Choroid plexus epithelial cell (primary cell): ENCODE measurements around the gene IFITM1.

ENCODE experiments used
- DNase-seq: peaks from one replicate; pipeline ENCODE4 v3.0.0-alpha.2; 2010; ENCODE audit warnings: low read depth
- H3K4me3 ChIP-seq: 2 replicates; pipeline ENCODE4 v1.5.1; 2011; ENCODE audit warnings: low read depth, mild to moderate bottlenecking, control low read depth, low read length, moderate library complexity
- TF ChIP-seq, protein P1 (sequence below): conservative IDR thresholded peaks from 2 replicates; pipeline ENCODE4 v1.5.1; 2011; ENCODE audit warnings: low read depth, mild to moderate bottlenecking, control low read depth, inconsistent platforms, low read length, moderate library complexity

IFITM1 gene

DNA sequence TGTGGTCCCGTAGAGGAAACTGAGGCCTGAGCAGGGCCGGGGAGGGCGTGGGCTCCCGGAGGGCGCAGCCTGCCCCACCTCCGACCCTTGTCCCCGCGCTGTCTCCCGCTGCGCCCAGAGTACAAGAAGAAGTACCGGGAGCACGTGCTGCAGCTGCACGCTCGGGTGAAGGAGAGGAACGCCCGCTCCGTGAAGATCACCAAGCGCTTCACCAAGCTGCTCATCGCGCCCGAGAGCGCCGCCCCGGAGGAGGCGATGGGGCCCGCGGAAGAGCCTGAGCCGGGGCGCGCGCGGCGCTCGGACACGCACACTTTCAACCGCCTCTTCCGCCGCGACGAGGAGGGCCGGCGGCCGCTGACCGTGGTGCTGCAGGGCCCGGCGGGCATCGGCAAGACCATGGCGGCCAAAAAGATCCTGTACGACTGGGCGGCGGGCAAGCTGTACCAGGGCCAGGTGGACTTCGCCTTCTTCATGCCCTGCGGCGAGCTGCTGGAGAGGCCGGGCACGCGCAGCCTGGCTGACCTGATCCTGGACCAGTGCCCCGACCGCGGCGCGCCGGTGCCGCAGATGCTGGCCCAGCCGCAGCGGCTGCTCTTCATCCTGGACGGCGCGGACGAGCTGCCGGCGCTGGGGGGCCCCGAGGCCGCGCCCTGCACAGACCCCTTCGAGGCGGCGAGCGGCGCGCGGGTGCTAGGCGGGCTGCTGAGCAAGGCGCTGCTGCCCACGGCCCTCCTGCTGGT is 33.7 kb upstream of the IFITM1 start:
- DNase-seq = peak; percentile 33
- no peak overlapping the region for H3K4me3 ChIP-seq
- TF ChIP-seq, protein P1, sequence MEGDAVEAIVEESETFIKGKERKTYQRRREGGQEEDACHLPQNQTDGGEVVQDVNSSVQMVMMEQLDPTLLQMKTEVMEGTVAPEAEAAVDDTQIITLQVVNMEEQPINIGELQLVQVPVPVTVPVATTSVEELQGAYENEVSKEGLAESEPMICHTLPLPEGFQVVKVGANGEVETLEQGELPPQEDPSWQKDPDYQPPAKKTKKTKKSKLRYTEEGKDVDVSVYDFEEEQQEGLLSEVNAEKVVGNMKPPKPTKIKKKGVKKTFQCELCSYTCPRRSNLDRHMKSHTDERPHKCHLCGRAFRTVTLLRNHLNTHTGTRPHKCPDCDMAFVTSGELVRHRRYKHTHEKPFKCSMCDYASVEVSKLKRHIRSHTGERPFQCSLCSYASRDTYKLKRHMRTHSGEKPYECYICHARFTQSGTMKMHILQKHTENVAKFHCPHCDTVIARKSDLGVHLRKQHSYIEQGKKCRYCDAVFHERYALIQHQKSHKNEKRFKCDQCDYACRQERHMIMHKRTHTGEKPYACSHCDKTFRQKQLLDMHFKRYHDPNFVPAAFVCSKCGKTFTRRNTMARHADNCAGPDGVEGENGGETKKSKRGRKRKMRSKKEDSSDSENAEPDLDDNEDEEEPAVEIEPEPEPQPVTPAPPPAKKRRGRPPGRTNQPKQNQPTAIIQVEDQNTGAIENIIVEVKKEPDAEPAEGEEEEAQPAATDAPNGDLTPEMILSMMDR = no peak

DNA sequence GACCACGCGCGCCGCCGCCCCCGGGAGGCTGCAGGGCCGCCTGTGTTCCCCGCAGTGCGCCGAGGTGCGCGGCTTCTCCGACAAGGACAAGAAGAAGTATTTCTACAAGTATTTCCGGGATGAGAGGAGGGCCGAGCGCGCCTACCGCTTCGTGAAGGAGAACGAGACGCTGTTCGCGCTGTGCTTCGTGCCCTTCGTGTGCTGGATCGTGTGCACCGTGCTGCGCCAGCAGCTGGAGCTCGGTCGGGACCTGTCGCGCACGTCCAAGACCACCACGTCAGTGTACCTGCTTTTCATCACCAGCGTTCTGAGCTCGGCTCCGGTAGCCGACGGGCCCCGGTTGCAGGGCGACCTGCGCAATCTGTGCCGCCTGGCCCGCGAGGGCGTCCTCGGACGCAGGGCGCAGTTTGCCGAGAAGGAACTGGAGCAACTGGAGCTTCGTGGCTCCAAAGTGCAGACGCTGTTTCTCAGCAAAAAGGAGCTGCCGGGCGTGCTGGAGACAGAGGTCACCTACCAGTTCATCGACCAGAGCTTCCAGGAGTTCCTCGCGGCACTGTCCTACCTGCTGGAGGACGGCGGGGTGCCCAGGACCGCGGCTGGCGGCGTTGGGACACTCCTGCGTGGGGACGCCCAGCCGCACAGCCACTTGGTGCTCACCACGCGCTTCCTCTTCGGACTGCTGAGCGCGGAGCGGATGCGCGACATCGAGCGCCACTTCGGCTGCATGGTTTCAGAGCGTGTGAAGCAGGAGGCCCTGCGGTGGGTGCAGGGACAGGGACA is 32.9 kb upstream of the IFITM1 start:
- no peak for DNase-seq
- no peak overlapping the region for H3K4me3 ChIP-seq
- TF ChIP-seq, protein P1 = no peak

DNA sequence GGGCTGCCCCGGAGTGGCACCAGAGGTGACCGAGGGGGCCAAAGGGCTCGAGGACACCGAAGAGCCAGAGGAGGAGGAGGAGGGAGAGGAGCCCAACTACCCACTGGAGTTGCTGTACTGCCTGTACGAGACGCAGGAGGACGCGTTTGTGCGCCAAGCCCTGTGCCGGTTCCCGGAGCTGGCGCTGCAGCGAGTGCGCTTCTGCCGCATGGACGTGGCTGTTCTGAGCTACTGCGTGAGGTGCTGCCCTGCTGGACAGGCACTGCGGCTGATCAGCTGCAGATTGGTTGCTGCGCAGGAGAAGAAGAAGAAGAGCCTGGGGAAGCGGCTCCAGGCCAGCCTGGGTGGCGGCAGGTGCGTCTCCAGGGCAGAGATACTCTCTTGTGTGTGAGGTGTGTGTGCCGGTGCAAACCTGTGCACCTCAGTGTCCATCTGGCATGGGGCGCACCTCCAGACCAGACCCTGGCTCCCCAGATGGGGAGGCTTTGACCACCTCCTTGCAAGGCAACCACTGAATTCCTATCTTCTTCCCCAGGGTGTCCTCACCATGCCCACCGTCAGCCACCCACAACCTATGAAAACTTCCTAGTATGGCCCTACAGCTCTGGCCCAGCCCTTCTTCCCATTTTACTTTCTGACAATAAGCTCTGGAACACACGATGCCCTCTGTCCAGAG is 32.2 kb upstream of the IFITM1 start:
- H3K4me3 ChIP-seq = no peak overlapping the region
- TF ChIP-seq, protein P1 = no peak
- no peak for DNase-seq

DNA sequence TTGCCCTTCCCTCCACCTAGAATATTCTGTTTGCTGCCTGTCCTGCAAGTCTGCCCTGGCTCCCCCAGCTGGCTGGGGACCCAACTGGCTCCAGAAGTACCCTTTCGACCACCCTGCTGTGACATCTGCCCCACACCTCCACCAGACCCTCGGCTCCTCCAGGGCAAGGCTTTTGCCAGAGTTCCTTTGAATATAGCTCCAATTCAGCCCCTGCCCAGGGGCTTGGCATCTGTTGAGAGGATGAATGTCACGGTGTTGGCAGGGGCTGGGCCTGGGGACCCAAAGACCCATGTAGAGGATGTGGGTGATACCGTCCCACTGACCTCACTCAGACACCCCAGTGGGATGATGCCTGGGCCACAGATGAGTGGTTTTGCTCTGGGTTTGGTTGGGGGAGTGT is 31.7 kb upstream of the IFITM1 start:
- DNase-seq = no peak
- H3K4me3 ChIP-seq = no peak overlapping the region
- TF ChIP-seq, protein P1 = no peak

DNA sequence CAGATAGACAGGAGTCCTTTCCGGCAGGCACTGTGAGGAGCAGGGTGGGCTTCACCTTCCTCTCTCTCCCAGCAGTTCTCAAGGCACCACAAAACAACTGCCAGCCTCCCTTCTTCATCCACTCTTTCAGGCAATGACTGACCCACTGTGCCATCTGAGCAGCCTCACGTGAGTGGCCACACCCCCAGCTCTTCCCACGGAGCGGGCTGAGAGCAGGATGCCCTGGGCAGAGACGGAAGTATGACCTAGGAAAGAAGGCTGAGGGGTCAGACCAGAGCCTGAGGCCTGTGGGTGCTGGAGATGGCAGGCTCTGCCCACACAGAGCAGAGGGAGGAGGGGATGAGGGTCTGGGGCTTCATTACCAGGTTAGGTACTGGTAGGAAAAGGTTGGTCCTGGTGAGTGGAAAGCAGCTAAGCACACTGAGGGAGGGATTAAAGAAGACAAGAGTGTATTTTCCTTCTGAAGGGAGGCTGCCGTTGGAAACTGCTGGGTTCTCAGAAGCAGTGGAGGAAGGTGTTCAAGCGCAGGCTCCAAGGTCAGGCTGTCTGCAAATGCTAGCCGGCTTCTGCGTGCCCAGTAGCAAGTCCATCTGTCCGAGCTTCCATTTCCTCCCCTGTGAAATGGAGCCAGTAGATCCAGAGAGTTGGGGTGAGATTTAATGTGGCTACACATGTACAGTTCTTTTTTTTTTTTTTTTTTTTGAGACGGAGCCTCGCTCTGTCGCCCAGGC is 31.0 kb upstream of the IFITM1 start:
- DNase-seq = no peak
- TF ChIP-seq, protein P1 = no peak
- H3K4me3 ChIP-seq = no peak overlapping the region

DNA sequence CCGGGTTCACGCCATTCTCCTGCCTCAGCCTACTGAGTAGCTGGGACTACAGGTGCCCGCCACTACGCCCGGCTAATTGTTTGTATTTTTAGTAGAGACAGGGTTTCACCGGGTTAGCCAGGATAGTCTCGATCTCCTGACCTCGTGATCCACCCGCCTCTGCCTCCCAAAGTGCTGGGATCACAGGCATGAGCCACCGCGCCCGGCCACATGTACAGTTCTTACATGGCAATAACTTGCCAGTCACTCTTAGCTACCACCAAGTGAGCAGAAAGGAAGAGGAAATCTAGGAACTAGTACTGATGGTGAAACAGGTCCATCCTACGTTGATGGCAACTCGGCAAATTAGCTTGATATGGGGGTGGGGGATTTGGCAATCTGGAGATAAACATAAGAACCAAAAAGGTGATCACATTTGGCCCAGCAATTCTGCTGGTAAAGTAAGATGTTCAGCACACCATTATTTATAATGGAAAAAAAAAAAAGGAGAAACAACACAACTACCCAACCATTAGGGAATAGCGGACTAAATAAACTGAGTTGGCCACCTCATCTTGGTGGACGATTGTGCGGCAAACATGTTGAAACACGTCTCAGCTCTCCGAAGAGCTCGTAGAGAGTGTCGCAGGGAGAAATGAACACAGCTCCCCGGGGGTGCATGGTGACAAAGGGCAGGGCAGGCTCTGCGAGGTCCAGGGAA is 30.3 kb upstream of the IFITM1 start:
- TF ChIP-seq, protein P1 = no peak
- no peak for DNase-seq
- no peak overlapping the region for H3K4me3 ChIP-seq
